ENCODE data around the gene ATOH7. TPM values are rescaled to one million over a fixed set of nuclear protein-coding genes. Genes with fewer than 3 reads are reported as not detected.

Gene ATOH7
- total RNA-seq, 2 donors from 2014 or later = not detected

DNA sequence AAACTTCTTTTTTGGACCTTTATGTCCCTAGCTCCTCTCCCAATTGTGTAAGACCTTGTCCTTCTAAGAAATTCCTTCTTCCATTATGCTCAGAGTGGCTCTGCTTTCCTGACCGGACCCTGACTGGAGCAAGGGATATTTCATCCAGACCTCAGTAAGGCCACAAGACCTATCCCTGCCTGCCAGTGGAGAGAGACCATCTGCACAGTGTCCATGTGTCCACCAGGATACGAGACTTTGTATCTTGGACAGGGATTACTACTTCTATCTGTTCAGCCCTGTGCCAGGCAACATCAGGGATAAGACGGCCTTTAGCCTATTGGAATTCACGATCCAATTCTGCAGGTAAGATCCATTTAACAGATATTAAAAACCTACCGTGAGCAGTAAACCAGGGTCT is 7.2 kb upstream of the ATOH7 start:
- TF ChIP-seq, protein P1, sequence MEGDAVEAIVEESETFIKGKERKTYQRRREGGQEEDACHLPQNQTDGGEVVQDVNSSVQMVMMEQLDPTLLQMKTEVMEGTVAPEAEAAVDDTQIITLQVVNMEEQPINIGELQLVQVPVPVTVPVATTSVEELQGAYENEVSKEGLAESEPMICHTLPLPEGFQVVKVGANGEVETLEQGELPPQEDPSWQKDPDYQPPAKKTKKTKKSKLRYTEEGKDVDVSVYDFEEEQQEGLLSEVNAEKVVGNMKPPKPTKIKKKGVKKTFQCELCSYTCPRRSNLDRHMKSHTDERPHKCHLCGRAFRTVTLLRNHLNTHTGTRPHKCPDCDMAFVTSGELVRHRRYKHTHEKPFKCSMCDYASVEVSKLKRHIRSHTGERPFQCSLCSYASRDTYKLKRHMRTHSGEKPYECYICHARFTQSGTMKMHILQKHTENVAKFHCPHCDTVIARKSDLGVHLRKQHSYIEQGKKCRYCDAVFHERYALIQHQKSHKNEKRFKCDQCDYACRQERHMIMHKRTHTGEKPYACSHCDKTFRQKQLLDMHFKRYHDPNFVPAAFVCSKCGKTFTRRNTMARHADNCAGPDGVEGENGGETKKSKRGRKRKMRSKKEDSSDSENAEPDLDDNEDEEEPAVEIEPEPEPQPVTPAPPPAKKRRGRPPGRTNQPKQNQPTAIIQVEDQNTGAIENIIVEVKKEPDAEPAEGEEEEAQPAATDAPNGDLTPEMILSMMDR (IDR thresholded peaks at IDR 0.05) = no peak
- TF ChIP-seq POLR2A (IDR thresholded peaks at IDR 0.05) = no peak
- Histone ChIP-seq H3K9me3 (no peaks in the 10 kb centered on the region), H3K4me1 (no peaks in the 10 kb centered on the region), H3K27me3 (no peaks in the 10 kb centered on the region), H3K4me3 (no peak overlapping the region), H3K27ac (no peak overlapping the region), H3K36me3 (replicated peaks in 1 of 2; ENCODE audit: insufficient read depth in 1 of 2, low read depth in 2 of 2) (no peaks in the 10 kb centered on the region)
- intact Hi-C loops (cut with DNase I) = no loop called here
- ATAC-seq = no peak
- 95 to 96% methylated on average over 5 of the region's 5 CpGs for WGBS, 2 donors
- DNase-seq = no peak

DNA sequence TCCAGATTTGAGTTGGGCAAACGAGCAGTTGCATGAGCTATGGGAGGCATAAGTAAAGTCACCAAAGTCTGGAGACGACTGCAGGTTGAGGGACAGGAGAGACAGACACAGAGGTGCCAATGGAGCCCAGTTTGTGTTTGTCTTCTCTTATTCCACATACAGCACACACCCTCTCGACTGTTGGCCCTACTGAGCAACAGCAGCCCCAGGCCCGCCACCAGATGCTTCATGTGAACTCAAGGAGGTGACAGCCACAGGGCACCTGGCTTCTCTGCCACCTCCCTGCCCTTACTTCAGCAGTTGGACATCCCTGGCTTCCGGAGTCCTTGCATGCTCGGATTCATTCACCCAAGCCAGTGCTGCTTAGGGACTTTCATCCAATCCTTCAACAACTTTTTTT is 6.5 kb upstream of the ATOH7 start:
- ATAC-seq (no peak), DNase-seq (no peak)
- H3K27ac ChIP-seq = no peak overlapping the region
- H3K4me3 ChIP-seq = no peak overlapping the region
- TF ChIP-seq, protein P1 (IDR thresholded peaks at IDR 0.05) = no peak
- H3K9me3 ChIP-seq = no peaks in the 10 kb centered on the region
- no peaks in the 10 kb centered on the region for H3K4me1 ChIP-seq
- H3K36me3 ChIP-seq (replicated peaks in 1 of 2; ENCODE audit: insufficient read depth in 1 of 2, low read depth in 2 of 2) = no peaks in the 10 kb centered on the region
- no peaks in the 10 kb centered on the region for H3K27me3 ChIP-seq
- 79 to 85% methylated on average over 6 of the region's 6 CpGs for WGBS, 2 donors
- intact Hi-C loops (cut with DNase I) = no loop called here

DNA sequence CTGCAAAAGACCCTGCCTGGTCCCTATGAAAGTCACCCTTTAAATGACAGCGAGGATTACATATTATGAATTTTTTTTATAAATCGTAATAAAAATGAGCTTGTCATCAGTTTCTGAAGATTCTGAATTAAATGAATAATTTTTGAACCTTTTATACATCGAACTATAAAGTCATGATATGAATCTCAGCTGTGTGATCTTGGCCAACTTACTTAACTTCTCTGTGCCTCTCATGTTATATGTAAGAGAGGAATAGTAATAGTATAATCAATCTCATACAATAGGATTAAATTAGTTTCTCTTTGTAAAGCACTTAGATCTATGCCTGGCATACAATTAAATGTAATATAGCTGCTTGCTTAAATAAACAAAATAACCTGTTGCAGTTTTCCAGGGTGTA is 5.3 kb upstream of the ATOH7 start:
- DNase-seq = no peak
- Histone ChIP-seq H3K4me1 (no peaks in the 10 kb centered on the region), H3K36me3 (replicated peaks in 1 of 2; ENCODE audit: insufficient read depth in 1 of 2, low read depth in 2 of 2) (no peaks in the 10 kb centered on the region), H3K27me3 (no peaks in the 10 kb centered on the region), H3K9me3 (no peaks in the 10 kb centered on the region), H3K27ac (no peak overlapping the region), H3K4me3 (no peak overlapping the region)
- no peak for TF ChIP-seq POLR2A (IDR thresholded peaks at IDR 0.05)
- TF ChIP-seq, protein P1 (IDR thresholded peaks at IDR 0.05) = no peak
- WGBS, 2 donors = 82 to 84% methylated on average over 3 of the region's 3 CpGs
- no peak for ATAC-seq
- intact Hi-C loops (cut with DNase I) = no loop called here

DNA sequence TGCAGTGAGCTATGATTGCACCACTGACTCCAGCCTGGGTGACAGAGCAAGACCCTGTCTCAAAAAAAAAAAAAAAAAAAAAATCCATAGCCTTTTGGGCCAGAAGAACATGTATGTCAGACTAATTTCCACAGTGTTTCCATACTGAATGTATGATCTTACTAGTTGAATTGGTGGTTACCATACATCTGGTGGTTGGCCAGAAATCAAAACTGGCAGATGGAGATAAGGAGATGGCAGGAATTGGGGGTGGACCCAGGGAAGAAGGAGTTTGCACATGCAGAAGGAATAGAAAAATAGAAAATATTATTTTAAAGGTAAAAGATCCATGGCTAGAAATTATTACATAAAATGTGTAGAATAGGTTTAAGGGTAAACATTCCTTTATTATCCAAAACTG is 3.7 kb upstream of the ATOH7 start:
- no peak overlapping the region for H3K27ac ChIP-seq
- H3K4me3 ChIP-seq = no peak overlapping the region
- no peaks in the 10 kb centered on the region for H3K9me3 ChIP-seq
- intact Hi-C loops (cut with DNase I) = no loop called here
- no peaks in the 10 kb centered on the region for H3K36me3 ChIP-seq (replicated peaks in 1 of 2; ENCODE audit: insufficient read depth in 1 of 2, low read depth in 2 of 2)
- peaks cover 6% of the 10 kb centered on the region for H3K4me1 ChIP-seq
- no peak for TF ChIP-seq POLR2A (IDR thresholded peaks at IDR 0.05)
- TF ChIP-seq, protein P1 (IDR thresholded peaks at IDR 0.05) = no peak
- DNase-seq (no peak), ATAC-seq (no peak)
- H3K27me3 ChIP-seq = no peaks in the 10 kb centered on the region

DNA sequence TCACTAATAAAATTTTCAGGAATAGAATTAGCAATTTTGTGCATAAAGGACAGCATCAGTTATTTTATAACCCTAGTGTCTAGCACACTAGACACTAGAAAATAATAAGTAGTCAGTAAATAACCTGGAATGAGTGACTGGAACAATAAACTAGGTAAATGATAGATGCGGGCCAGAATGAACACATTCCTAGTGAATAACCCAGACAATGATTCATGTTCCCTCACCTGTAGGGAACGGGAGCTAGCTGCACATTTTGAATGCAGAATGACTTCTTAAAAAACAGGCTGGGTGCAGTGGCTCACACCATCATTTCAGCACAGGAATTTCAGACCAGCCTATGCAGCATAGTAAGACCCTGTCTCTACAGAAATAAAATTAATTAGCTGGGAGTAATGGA is 3.2 kb upstream of the ATOH7 start:
- WGBS, 2 donors = 73 to 75% methylated on average over 2 of the region's 2 CpGs
- Histone ChIP-seq H3K9me3 (no peaks in the 10 kb centered on the region), H3K27ac (no peak overlapping the region), H3K4me1 (peaks cover 6% of the 10 kb centered on the region), H3K4me3 (no peak overlapping the region), H3K27me3 (no peaks in the 10 kb centered on the region), H3K36me3 (replicated peaks in 1 of 2; ENCODE audit: insufficient read depth in 1 of 2, low read depth in 2 of 2) (no peaks in the 10 kb centered on the region)
- no peak for DNase-seq
- intact Hi-C loops (cut with DNase I) = no loop called here
- no peak for TF ChIP-seq POLR2A (IDR thresholded peaks at IDR 0.05)
- TF ChIP-seq, protein P1 (IDR thresholded peaks at IDR 0.05) = no peak
- no peak for ATAC-seq

Data from body of pancreas (tissue), 4 donors.